Neural progenitor cell (in vitro differentiated cells): ENCODE data around the gene RNF180.

Source experiments
- CTCF ChIP-seq: fragments of 200-600 bp; sonication (generic); IDR thresholded peaks from 2 replicates; pipeline ENCODE4 v1.5.1; 2017; ENCODE audit warnings: antibody characterized with exemption, mild to moderate bottlenecking
- EZH2phosphoT487 ChIP-seq: fragments of 200-600 bp; sonication (generic); IDR thresholded peaks from 2 replicates; pipeline ENCODE4 v1.6.1; 2017; ENCODE audit warnings: antibody characterized with exemption

DNA sequence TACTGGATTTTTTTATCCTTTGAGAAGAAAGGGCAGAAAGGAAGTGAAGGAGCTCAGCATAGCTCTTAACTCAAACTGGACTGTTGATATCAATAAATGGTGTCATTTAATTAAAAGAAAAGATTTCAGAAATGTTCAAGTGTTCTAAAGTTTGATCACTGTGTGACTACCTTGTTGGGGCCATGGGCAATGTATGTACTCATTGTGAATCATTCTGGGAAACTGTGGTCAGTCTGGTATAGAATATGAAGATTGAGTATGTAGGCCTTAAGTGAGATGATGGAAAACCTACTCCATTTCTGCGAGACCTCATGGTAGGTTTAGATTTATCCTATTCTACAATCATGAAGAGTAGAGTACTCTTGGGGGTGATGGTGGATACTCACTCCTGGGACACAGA lies 175.7 kb downstream of the RNF180 start:
- TF ChIP-seq EZH2phosphoT487 (no peak), CTCF (no peak)
